Left renal pelvis (tissue), 4 donors: Measurements from ENCODE around the gene NGB. TPM values are rescaled to one million over a fixed set of nuclear protein-coding genes. Genes with fewer than 3 reads are reported as not detected.
"Not testable (repeated sequence)": the region's sequence is repeated elsewhere in the genome, so short reads cannot be mapped to it uniquely, and the experiment has no call there.

Experiments used
- DNase-seq, 4 donors: peaks; one replicate each; pipeline ENCODE4 v3.0.0-alpha.2; 2013; ENCODE audit warnings: low read depth in 4 of 4, low spot score in 3 of 4
- polyA plus RNA-seq, 4 donors: library from polyadenylated mRNA; unstranded; fragments of 120-200 nt; gene quantifications; one replicate each; pipeline ENCODE4 v1.2.1, GENCODE V29; 2013; ENCODE audit not compliant: insufficient read length in 4 of 4

NGB gene
- polyA plus RNA-seq, 4 donors, result 0.07 TPM; not detected in 3

- no peak for DNase-seq
Observed at GRCh38 chr14:77296906-77297305, 25.9 kb upstream of the NGB start.

DNA sequence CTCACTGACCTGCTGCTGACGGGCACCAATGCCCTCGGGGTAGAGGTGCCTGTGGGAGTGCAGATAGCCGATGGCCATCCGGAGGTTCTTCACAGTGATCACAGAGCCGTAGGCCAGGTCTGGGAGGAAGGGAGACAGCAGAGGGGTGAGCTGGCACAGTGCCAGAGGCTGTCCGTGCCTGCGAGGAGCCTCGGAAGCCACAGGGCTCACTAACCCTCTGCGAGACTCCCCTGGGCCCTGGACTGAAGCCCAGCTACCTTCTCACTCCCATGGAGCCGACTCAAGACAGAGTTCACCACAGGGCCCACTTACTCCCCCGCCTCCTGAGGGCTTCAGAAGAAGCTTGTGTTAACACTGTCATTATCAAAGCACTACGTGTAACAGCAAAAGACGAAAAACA is 25.1 kb upstream of the NGB start:
- DNase-seq, result no peak

GRCh38 chr14:77290705-77291104 is 19.7 kb upstream of the NGB start:
- DNase-seq, result no peak

DNA sequence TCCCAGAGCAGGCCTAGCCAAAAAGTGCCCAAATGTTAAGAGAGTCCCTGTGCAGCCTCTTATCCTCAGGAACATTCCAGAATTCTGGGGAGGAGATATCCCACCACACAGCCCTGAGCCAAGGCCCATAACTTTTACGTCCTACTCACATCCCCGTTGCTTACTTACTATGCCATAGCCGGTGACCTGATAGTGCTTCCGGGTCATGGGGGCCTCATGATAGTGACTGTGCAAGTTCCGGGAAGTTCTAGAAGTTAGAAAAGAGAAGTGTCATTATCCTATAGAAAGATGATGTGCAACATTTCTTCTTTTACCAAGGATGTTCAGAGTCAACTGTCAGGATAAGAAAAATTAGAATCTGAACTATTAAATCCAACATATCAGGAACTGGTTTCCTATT is 15.6 kb upstream of the NGB start:
- no peak for DNase-seq

GRCh38 chr14:77284466-77284865 is 13.5 kb upstream of the NGB start:
- no peak for DNase-seq

GRCh38 chr14:77284066-77284465 is 13.1 kb upstream of the NGB start:
- DNase-seq, result no peak

DNA sequence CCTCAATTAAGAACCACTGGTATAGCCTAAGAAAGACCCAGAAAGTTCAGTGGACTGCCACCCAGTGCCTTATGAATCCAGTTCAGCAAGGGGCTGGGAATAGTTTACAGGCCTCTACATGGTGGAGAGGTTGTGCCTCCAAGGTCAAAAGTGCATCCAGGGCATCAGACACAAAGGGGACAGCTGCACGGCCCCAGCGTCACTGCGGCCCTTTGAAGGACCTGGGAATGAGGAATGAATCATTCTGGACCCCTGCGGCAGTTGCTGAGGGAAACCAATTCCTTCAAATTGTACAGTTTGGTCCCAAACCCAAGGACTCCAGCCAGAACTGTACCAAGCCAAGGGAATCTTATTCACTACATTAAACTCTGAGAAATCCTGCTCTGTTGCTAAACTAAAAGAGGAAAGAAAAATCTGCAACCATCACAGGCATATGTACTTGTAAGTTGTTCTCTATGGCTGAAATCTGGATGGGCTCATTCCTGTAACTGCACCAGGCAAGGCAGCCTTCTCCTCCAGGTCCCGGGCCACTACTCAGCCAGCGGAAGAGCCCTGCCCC is 10.9 kb upstream of the NGB start:
- no peak for DNase-seq

GRCh38 chr14:77280921-77281320 is 9.9 kb upstream of the NGB start:
- not testable (repeated sequence) for DNase-seq

- DNase-seq, result no peak
Observed at GRCh38 chr14:77279719-77280118, 8.7 kb upstream of the NGB start.

GRCh38 chr14:77278461-77279230 is 7.6 kb upstream of the NGB start:
- no peak for DNase-seq

GRCh38 chr14:77276959-77277358 is 6.0 kb upstream of the NGB start:
- no peak for DNase-seq

DNA sequence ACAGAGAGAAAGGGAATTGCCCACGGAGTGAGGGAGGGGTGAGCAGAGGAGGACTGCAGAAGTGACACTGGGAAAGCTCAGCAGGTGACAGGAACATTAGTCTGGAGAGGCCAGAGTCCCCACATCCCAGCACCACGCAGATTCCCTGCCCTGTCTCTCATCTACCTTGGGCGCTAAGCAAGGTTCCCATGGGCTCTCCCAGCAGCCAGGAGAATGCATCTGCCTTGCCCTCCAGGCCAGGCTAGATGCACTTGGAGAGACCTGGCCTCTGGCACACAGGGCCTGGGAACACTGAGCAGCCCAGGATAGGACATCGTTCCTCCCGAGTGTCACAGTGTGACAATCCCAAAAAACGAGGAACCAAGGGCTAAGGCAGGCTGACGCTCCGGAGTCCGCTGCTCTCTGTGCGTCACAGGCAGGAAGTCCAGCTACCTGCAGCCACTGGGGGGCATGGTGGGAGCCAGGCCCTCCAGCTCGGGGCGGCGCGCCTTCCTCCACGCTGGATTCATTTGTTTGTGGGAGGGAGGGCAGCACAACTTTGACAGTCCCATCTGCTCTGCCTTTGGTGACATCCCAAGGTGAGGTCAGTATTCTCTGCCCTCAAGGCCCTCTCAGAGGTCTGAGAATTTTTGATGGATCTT is 5.4 kb upstream of the NGB start:
- no peak for DNase-seq

DNA sequence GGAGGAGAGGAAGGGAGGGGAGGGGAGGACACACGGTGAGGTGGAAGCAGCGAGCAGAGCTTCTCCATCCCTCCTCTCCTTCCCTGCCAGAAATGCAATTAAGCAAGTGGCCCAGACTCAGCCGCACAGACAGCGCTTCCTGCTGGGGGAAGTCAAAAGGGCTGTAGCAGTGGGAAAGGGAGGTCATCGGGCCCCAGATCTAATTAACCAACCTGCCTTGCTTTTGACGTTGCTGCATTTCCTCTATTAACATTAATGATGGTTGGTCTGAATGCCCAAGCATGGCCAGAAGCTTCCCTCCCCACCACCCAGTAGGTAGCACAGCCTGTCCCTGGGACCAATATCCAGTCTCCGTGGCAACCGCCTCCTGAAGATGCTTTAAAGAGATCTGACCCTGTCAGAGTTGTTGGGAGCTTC is 4.6 kb upstream of the NGB start:
- DNase-seq, result no peak

GRCh38 chr14:77275041-77275580 is 4.1 kb upstream of the NGB start:
- no peak for DNase-seq

DNA sequence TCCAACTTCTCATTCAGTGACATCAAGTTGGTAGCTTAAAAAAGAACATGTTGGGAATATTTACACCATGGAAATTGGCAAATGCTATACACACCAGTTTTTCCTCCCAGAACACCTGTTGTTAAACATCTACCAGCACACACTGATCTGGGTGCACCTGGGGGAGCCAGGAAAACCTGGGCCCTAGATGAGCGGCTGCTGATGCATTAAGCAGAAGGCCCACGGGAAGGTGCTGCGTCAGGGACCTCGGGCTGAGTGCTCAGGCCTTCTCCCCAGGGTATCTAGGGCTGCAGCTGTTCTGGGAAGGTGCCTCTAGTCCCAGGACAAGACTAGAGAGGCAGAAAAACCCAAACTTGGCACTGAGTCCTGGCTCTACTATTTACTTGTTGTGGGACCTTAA is 2.8 kb upstream of the NGB start:
- DNase-seq, result no peak

DNA sequence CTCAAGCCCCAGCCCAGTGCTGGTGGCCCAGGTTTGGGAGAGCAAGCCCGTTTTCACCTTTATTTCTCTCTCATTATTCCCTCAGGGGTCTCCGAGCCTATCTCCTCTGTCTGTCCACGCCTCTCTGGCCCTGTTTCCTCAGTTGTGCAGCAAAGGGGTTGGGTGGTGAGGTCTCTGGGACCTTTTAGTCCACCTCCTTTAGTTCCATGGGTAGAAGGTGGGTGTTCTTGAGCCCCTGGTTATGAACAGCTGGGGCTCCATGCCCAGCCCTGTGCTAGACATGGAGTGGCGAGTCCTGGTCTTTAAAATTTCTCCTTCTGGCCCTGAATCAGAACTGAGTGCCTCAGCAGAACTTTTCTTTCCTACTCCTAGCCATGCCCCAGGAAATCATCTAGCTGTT is 1.3 kb upstream of the NGB start:
- DNase-seq, result no peak

- no peak for DNase-seq
Observed at GRCh38 chr14:77270361-77271112, 469 bp downstream of the NGB start.

- DNase-seq, result no peak
Observed at GRCh38 chr14:77268989-77269600, 1.9 kb downstream of the NGB start.

- no peak for DNase-seq
Observed at GRCh38 chr14:77267937-77268699, 2.9 kb downstream of the NGB start.

- no peak for DNase-seq
Observed at GRCh38 chr14:77266336-77266735, 4.7 kb downstream of the NGB start.
